Neural progenitor cell (in vitro differentiated cells): Measurements from ENCODE around the gene MAN1A1. TPM values are rescaled to one million over a fixed set of nuclear protein-coding genes. Genes with fewer than 3 reads are reported as not detected.
"Not testable (repeated sequence)": the region's sequence is repeated elsewhere in the genome, so short reads cannot be mapped to it uniquely, and the experiment has no call there.

Source experiments
- DNase-seq: peaks from one replicate; pipeline ENCODE4 v3.0.0-alpha.2; 2016; ENCODE audit warnings: low spot score
- H2AFZ ChIP-seq: fragments of 200-600 bp; sonication (generic); replicated peaks from 2 replicates; pipeline ENCODE4 v1.6.1; 2016; ENCODE audit warnings: antibody characterized with exemption
- H3F3A ChIP-seq: fragments of 200-600 bp; sonication (generic); 2 replicates; pipeline ENCODE4 v1.6.1; 2016; ENCODE audit warnings: antibody characterized with exemption, low read depth
- H3K27ac ChIP-seq: fragments of 200-600 bp; sonication (generic); 2 replicates; pipeline ENCODE4 v1.5.1; 2016; ENCODE audit warnings: mild to moderate bottlenecking
- H3K27me3 ChIP-seq: fragments of 200-600 bp; sonication (generic); 2 replicates; pipeline ENCODE4 v1.6.1; 2016; ENCODE audit warnings: mild to moderate bottlenecking, moderate library complexity
- H3K36me3 ChIP-seq: fragments of 200-600 bp; sonication (generic); 2 replicates; pipeline ENCODE4 v1.5.1; 2016
- H3K4me1 ChIP-seq: fragments of 200-600 bp; sonication (generic); 2 replicates; pipeline ENCODE4 v1.6.1; 2016; ENCODE audit warnings: mixed run types
- H3K4me2 ChIP-seq: fragments of 200-600 bp; sonication (generic); 2 replicates; pipeline ENCODE4 v1.6.1; 2016
- H3K4me3 ChIP-seq: fragments of 200-600 bp; sonication (generic); 2 replicates; pipeline ENCODE4 v1.5.1; 2016
- H3K79me2 ChIP-seq: fragments of 200-600 bp; sonication (generic); 2 replicates; pipeline ENCODE4 v1.6.1; 2016; ENCODE audit warnings: low read depth
- H3K9ac ChIP-seq: fragments of 200-600 bp; sonication (generic); 2 replicates; pipeline ENCODE4 v1.6.1; 2016
- H3K9me3 ChIP-seq: fragments of 200-600 bp; sonication (generic); 2 replicates; pipeline ENCODE4 v1.5.1; 2016; ENCODE audit warnings: low read depth
- H4K20me1 ChIP-seq: fragments of 200-600 bp; sonication (generic); 2 replicates; pipeline ENCODE4 v1.6.1; 2016; ENCODE audit warnings: low read depth
- H3K27ac Mint-ChIP-seq: 3 replicates; pipeline ENCODE4 v1.8.0; 2021; ENCODE audit warnings: mixed read lengths
- H3K27me3 Mint-ChIP-seq: 2 replicates; pipeline ENCODE4 v1.8.0; 2022; ENCODE audit warnings: low read depth, mild to moderate bottlenecking, inconsistent platforms, moderate library complexity, mixed read lengths; ENCODE audit not compliant: insufficient read depth
- H3K36me3 Mint-ChIP-seq: 3 replicates; pipeline ENCODE4 v1.8.0; 2021; ENCODE audit warnings: mixed read lengths
- H3K4me1 Mint-ChIP-seq: 3 replicates; pipeline ENCODE4 v1.8.0; 2021; ENCODE audit warnings: mixed read lengths
- H3K4me3 Mint-ChIP-seq: 3 replicates; pipeline ENCODE4 v1.8.0; 2021; ENCODE audit warnings: mild to moderate bottlenecking, moderate library complexity, mixed read lengths
- H3K9me3 Mint-ChIP-seq: 3 replicates; pipeline ENCODE4 v1.8.0; 2020; ENCODE audit warnings: mixed read lengths
- EZH2 ChIP-seq: fragments of 200-600 bp; sonication (generic); IDR thresholded peaks from 2 replicates; pipeline ENCODE4 v1.6.1; 2017; ENCODE audit warnings: antibody characterized with exemption, mild to moderate bottlenecking, moderate library complexity
- EZH2phosphoT487 ChIP-seq: fragments of 200-600 bp; sonication (generic); IDR thresholded peaks from 2 replicates; pipeline ENCODE4 v1.6.1; 2017; ENCODE audit warnings: antibody characterized with exemption
- total RNA-seq: library from RNA; depleted of rRNA; stranded (reverse); fragments of >200 nt; gene quantifications from 2 replicates; pipeline ENCODE4 v1.2.3, GENCODE V29; 2015; ENCODE audit warnings: low replicate concordance
- TF ChIP-seq, protein P1 (sequence below): fragments of 200-600 bp; sonication (generic); IDR thresholded peaks from 2 replicates; pipeline ENCODE4 v1.5.1; 2017; ENCODE audit warnings: antibody characterized with exemption, mild to moderate bottlenecking

Gene MAN1A1
- total RNA-seq, 1 donor from 2014 or later = 5.2 TPM

DNA sequence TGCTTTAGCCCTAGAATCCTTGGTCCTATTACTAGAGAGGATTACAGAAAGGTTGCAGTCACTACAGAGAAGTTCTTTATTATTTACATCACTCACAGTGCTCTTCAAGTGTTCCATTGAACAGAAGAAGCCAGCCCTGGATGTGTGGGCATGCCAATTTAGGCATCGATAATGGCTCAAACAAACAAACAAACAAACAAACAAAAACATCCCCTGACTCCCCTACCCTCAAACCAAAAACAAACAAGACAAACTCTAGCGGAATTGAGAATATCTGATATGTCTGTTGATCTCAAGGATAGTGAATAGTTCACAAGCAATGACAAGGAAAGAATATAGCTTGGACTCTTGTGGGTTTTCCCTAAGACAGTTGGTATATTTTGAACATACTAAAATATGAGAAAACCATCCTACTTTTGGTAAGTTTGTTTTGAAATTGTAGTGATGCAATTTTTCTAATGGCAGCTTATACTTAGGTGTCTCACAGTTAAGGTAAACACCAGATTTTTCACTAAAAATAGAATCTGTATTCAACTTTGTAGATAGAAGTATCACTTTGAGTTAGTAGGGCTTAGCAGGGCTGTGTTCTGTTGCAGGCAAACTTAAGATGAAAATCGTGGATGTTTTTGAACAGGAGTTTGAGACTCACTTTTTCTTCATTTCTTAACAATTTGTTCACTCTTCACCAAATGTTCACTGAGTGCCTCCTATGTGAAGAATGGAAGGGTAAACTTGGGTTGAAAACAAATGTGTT, 178.3 kb downstream of the MAN1A1 start:
- Histone ChIP-seq H3F3A (no peaks in the 10 kb centered on the region), H3K4me2 (no peak overlapping the region), H3K4me1 (no peaks in the 10 kb centered on the region), H3K9me3 (no peaks in the 10 kb centered on the region), H3K36me3 (no peaks in the 10 kb centered on the region), H3K79me2 (no peaks in the 10 kb centered on the region), H2AFZ (no peak overlapping the region), H3K4me3 (no peak overlapping the region), H3K27me3 (no peaks in the 10 kb centered on the region), H3K27ac (no peak overlapping the region), H4K20me1 (no peaks in the 10 kb centered on the region), H3K9ac (no peak overlapping the region)
- no peak for DNase-seq
- Mint-ChIP-seq H3K27me3 (no peaks in the 10 kb centered on the region), H3K4me1 (no peaks in the 10 kb centered on the region), H3K27ac (no peak overlapping the region), H3K36me3 (no peaks in the 10 kb centered on the region), H3K4me3 (no peak overlapping the region), H3K9me3 (no peaks in the 10 kb centered on the region)
- TF ChIP-seq EZH2 (no peak), EZH2phosphoT487 (no peak)
- TF ChIP-seq, protein P1, sequence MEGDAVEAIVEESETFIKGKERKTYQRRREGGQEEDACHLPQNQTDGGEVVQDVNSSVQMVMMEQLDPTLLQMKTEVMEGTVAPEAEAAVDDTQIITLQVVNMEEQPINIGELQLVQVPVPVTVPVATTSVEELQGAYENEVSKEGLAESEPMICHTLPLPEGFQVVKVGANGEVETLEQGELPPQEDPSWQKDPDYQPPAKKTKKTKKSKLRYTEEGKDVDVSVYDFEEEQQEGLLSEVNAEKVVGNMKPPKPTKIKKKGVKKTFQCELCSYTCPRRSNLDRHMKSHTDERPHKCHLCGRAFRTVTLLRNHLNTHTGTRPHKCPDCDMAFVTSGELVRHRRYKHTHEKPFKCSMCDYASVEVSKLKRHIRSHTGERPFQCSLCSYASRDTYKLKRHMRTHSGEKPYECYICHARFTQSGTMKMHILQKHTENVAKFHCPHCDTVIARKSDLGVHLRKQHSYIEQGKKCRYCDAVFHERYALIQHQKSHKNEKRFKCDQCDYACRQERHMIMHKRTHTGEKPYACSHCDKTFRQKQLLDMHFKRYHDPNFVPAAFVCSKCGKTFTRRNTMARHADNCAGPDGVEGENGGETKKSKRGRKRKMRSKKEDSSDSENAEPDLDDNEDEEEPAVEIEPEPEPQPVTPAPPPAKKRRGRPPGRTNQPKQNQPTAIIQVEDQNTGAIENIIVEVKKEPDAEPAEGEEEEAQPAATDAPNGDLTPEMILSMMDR = no peak

GRCh38 chr6:119170447-119171087, 179.0 kb downstream of the MAN1A1 start:
- H3K9me3 Mint-ChIP-seq = no peaks in the 10 kb centered on the region
- no peak overlapping the region for H3K4me3 Mint-ChIP-seq
- no peak for DNase-seq
- no peaks in the 10 kb centered on the region for H3K36me3 Mint-ChIP-seq
- Histone ChIP-seq H3K36me3 (no peaks in the 10 kb centered on the region), H3K9ac (no peak overlapping the region), H4K20me1 (no peaks in the 10 kb centered on the region), H3K27ac (no peak overlapping the region), H3K4me2 (no peak overlapping the region), H3K27me3 (no peaks in the 10 kb centered on the region), H3K9me3 (no peaks in the 10 kb centered on the region), H3F3A (no peaks in the 10 kb centered on the region), H3K79me2 (no peaks in the 10 kb centered on the region), H2AFZ (no peak overlapping the region), H3K4me1 (no peaks in the 10 kb centered on the region), H3K4me3 (no peak overlapping the region)
- no peak for TF ChIP-seq EZH2phosphoT487
- TF ChIP-seq EZH2 = no peak
- TF ChIP-seq, protein P1 = no peak
- H3K27me3 Mint-ChIP-seq = no peaks in the 10 kb centered on the region
- H3K4me1 Mint-ChIP-seq = no peaks in the 10 kb centered on the region
- no peak overlapping the region for H3K27ac Mint-ChIP-seq

- H3K4me1 ChIP-seq = no peaks in the 10 kb centered on the region
- no peak for DNase-seq
- no peaks in the 10 kb centered on the region for H3K9me3 Mint-ChIP-seq
- no peaks in the 10 kb centered on the region for H3K27me3 Mint-ChIP-seq
- no peaks in the 10 kb centered on the region for H3F3A ChIP-seq
- no peak overlapping the region for H2AFZ ChIP-seq
- H3K4me3 Mint-ChIP-seq = no peak overlapping the region
- no peaks in the 10 kb centered on the region for H3K79me2 ChIP-seq
- no peaks in the 10 kb centered on the region for H3K36me3 Mint-ChIP-seq
- no peak overlapping the region for H3K27ac ChIP-seq
- H3K4me2 ChIP-seq = no peak overlapping the region
- no peaks in the 10 kb centered on the region for H3K9me3 ChIP-seq
- no peak overlapping the region for H3K4me3 ChIP-seq
- H3K27ac Mint-ChIP-seq = no peak overlapping the region
- no peak overlapping the region for H3K9ac ChIP-seq
- no peak for TF ChIP-seq EZH2
- no peak for TF ChIP-seq EZH2phosphoT487
- TF ChIP-seq, protein P1 = no peak
- H3K36me3 ChIP-seq = no peaks in the 10 kb centered on the region
- no peaks in the 10 kb centered on the region for H3K4me1 Mint-ChIP-seq
- H3K27me3 ChIP-seq = no peaks in the 10 kb centered on the region
- no peaks in the 10 kb centered on the region for H4K20me1 ChIP-seq
Observed at GRCh38 chr6:119170103-119170446, 179.5 kb downstream of the MAN1A1 start.

GRCh38 chr6:119169355-119169754, 180.2 kb downstream of the MAN1A1 start:
- H3K27me3 Mint-ChIP-seq, H3K9ac ChIP-seq, DNase-seq, H3K27ac ChIP-seq, H3K36me3 ChIP-seq, H3K4me3 Mint-ChIP-seq, H3K9me3 ChIP-seq, H3K27ac Mint-ChIP-seq, H4K20me1 ChIP-seq, H3K4me2 ChIP-seq, H3K79me2 ChIP-seq, H3K27me3 ChIP-seq, H3K4me1 Mint-ChIP-seq, H3K36me3 Mint-ChIP-seq, H3K4me1 ChIP-seq, H3K9me3 Mint-ChIP-seq, H2AFZ ChIP-seq, H3F3A ChIP-seq, H3K4me3 ChIP-seq: not testable (repeated sequence)
